HG03095 (cell line): ENCODE measurements around the gene KIF3B.

Experiments
- ATAC-seq: cut with Tn5 transposase; IDR thresholded peaks from one replicate; pipeline ENCODE4 v1.9.1; 2021; ENCODE audit warnings: moderate library complexity; ENCODE audit not compliant: unreplicated experiment

Gene KIF3B

DNA sequence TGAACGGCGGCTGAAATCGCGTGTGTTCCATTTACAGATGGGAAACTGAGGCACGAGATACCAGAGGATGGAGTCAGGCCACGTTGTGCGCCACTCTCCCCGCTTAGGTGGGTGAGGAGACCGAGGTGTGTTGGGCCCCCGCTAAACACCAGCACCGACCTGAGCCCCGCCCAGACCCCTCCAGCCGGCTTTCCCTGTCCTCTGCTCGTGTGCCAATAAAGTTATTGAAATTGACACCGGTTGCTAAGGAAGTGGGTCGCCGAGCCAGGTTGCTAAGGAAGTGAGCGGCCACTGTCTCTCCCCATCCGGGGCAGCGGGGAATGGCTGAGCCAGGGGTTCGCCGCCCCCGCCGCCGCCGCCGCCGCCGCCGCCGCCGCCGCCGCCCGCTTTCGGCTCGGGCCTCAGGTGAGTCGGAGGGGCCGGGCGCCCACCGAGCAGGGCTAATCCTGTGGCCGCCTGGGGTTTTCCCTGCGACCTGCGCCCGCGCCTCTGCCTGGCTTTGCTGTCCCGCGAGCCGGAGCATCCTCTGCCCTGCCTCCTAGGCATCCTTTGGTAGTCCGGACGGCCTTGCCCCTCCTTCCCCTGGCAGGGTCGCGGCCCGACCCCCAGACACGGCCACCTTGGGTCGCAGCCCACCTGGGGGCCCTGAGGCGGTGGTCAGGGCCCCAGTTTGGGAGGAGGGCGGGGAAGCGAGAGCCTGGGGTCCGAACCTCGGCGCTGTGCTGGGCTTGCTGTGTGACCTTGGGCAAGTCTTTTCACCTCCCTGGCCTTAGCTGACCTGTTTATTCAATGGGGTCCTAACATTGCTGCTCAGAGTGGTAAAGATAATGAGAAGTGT, at the start of gene KIF3B:
Gene KIF3B, plus strand, starts transcription at position 291 of the 838 bp plus-strand sequence. CDS start 32,127 bp downstream, outside the sequence.
- peak; percentile 73 for ATAC-seq

DNA sequence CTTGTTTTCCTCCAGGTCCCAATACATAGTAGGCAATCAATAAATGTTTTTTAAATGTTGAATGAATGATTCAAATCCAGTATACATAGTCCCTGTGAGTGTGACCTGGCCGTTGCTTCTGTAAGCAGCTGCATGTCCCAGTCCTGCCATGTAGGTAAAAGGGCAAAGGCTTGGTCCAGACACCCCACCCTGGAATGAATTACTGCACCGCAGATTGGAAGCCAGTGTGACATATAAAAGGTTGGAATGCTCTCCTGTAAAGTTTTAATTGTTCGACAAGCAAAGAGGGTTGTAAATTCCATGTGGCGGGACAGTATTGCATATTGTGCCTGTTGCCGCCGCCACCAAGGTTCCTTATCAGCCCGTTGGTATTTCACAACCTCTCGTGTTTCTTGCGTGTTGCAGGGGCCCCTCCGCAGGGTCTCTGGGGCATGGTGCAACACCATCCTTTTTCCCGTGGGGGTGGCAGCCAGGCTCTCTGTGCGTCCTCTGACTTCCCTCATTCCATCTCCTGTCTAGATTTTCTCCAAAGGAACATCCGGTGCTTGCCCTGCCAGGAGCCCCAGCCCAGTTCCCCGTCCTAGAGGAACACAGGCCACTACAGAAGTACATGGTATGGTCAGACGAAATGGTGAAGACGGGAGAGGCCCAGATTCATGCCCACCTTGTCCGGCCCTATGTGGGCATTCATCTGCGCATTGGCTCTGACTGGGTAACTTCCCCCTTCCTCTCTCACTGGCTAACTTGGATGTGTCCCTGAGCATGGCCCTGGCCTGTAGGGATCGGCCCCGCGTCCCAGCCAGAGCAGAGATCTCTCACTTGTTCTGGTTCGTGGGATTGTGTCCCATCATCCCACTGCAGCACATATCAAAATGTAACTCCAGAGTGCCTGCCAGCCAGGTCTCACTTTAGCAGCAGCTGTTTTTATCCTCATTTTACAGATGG, 49.4 kb upstream of the KIF3B start:
- no peak for ATAC-seq

DNA sequence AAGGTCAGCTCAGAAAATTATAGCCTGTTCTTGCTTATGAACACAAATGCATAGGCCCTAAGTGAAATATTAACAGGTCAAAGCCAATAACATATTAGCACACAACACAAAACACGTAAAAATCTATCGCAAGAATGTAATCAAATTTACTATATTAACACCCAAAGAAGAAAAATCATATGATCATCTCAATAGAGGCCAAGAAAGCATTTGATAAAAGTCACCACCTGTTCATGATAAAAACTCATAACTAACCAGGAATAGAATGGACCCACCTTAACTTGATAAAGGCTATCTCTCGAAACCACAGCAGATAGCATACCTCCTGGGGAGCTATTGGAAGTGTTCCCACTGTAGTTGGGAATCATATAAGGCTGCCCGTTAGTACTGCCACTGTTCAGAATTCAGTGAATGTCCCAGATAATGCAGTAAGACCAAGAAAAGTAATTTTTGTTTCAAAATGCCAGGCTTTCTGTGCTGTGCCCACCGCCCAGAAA, 48.2 kb upstream of the KIF3B start:
- no peak for ATAC-seq

DNA sequence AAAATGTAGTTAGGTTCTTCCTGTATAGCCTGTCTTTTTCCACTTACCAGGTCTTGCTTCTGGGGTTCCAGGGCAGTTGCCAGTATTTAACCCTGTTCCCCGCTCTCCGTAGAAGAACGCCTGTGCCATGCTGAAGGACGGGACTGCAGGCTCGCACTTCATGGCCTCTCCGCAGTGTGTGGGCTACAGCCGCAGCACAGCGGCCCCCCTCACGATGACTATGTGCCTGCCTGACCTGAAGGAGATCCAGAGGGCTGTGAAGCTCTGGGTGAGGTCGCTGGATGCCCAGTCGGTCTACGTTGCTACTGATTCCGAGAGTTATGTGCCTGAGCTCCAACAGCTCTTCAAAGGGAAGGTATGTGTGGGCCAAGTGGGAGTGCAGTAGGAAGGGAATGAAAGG, 46.7 kb upstream of the KIF3B start:
- ATAC-seq, result no peak

DNA sequence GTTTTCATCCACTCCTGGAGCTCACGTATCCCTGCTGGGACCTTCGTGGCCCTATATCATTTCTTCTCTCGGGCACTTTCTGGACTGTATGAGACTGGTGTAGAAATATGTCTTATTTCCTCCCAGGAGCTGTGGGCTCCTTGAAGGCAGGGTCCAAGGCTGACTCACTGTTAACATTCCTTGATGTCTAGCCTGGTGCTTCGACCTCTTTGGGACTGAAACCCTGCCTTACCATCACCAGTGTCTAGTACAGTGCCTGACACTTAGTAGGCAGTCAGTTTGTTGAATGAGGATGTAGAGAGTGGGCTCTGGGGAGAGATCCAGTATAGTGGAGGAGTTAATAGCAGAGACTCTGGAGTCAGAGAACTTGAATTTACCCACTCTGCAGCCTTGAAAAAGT, 46.2 kb upstream of the KIF3B start:
- no peak for ATAC-seq

DNA sequence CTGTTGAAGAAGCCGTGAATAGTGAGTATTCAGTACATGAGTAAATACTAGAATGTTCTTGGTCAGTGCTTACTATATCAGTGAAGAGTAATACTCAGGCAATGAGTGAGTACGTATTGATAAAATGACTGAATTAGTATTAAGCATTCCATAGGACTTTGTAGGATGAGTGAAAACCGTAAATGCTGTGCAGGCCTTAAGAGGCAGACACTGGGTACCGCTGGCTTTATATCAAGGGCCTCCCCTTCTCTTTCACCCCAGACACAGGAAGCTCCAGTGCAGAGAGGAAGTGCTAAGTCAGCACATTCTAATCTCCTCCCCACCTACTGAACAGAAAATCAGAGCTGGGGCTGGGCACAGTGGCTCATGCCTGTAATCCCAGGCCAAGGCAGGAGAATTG, 45.6 kb upstream of the KIF3B start:
- no peak for ATAC-seq

DNA sequence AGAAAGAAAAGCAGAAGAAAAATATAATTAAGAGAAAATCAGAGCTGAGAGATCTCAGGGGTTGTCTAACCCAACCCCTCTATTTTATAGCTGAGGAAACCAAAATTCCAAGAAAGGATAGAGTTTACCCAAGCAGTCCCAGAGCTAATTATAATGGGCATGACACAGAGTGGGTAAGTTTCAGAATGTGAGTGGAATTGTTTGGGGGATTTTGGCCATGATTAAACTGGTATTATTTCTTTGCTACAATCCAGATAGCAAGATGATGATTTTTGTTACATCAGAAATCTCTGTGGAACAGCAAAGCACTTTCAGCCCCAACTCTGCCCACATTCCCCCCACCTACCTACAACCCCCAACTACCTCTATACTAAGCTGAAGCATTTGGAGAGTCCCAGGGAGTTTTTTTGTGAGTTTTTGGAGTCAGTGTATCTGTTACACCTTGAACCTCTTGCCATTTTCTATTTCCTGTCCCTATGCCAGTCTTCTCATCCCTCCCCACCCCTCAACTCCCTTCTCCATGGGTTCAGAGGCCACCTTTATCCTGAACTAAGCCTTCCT, 45.0 kb upstream of the KIF3B start:
- ATAC-seq, result no peak

DNA sequence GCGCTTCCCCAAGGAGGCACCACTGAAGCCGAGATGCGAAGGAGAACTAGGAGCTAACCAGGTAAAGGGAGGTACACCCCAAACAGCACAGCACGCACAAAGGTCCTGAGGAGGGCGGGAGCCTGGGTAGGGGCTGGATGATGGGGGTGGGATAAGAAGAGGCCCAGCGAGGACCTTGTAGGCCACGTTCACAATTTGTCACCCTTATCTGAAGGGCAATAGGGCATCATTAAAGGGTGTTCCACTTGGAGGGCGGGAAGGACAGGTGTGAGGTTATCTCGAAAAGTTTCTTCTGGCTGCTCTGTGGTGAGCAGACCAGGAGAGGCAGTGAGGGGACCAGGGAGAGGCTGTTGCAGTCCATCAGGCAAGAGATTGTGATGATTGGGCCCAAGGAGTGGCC, 44.2 kb upstream of the KIF3B start:
- ATAC-seq, result no peak

DNA sequence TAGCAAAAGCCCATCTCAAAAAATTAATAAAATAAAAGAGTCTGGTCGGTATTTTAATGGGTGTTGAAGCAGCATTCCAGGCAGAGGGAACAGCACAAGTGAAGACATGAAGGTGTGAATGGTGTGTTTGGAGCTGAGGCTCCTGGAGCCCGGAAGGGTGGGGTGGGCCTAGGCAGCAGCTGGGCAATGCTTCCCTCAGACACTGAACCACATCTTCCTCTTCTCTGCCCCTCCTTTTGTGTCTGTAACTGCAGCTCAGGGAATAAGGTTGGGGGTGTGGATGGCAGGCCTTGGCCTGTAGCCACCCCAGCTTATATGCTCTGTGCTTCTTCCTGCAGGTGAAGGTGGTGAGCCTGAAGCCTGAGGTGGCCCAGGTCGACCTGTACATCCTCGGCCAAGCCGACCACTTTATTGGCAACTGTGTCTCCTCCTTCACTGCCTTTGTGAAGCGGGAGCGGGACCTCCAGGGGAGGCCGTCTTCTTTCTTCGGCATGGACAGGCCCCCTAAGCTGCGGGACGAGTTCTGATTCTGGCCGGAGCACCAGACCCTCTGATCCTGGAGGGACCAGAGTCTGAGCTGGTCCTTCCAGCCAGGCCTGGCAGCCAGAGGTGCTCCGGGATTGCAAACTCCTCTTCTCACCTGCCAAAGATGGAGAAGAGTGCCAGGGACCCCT, 43.2 kb upstream of the KIF3B start:
- no peak for ATAC-seq

DNA sequence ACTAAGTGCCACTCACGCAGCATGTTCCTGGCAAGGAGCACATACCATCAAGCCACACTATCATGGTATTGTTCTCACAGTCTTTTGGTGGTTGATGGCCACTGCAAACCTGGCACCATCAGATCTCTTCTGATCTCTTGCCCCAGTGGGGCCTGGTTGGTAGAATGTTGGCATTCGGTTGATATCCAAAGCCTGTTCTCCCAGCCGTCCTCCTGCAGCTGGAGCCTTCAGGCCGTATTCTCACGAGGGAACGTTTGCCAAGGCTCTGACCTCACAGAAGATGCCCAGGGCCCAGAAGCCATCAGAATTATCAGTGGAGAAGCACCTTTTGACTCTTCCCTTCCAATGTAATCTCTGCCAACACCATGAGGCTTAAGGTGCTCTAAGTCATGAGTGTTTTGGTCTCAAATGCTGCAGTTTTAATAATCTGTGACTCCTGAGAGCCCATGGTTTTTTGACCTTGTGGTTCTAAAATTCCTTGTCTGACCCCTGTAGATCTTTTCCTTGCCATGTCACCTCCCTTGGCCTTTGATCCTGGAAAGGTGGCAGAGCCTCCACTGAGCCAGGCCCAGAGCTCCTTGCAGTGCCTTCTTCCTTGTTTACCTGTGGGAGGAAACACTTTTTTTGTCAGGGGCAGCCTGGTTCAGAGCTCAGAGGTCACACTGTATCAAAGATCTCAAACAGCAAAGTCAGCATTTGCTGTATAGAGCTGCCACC, 42.0 kb upstream of the KIF3B start:
- ATAC-seq, result no peak

DNA sequence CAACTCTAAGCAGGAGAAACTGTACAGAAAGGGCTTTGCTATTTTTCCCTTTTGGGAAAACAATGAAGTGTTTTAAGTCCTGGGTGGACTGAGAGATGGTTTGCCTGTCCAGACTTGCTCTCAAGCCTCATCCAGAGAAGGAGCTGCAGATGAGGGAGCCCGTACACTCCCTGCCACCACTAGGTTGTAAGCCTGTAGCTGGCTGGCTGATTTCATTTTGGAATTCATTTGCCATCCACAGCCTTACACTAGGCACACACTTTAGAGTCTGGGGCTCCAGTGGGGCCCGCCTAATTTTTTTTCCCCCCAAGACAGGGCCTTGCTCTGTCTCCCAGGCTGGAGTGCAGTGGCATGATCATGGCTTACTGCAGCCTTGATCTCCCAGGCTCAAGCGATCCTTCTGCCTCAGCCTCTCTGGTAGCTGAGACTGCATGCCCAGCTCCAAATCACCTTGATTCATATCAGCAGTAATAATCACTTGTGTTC, 41.4 kb upstream of the KIF3B start:
- ATAC-seq, result no peak

DNA sequence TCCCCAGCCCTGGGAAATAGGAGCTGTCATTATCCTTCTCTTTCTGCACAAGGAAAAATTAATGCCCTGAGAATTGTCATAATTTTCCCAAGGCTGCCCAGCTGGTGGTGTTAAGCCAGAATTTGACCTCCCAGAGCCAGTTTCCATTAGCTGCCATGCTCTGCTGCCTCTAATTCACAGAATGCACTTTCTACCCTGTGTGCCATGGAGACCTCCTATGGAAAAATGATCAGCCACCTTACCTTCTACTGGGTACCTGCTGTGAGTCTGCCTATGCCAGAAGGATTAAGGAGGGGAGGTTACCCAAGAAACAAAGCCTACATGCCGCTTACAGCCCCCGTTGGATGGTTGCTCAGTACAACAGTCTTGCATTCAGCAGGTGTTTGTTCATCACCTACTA, 40.6 kb upstream of the KIF3B start:
- no peak for ATAC-seq

DNA sequence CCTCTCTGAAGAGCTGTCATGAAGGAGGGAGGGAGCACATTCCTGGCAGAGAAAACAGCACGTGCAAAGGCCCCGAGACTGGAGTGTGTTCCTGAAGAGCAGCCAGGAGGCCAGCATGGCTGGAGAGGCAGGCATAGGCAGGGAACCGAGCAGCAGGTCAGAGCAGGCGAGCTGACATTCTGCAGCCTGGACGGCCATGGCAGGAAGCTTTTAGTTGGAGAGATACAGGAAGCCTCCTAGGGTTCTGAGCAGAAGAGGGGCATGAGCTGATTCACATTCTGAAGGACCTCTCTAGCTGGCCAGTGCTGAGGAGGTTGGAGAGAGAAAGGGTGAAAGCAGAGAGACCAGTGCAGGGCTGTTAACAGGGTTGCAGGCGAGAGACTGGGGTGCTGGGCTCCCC, 40.0 kb upstream of the KIF3B start:
- ATAC-seq, result no peak

DNA sequence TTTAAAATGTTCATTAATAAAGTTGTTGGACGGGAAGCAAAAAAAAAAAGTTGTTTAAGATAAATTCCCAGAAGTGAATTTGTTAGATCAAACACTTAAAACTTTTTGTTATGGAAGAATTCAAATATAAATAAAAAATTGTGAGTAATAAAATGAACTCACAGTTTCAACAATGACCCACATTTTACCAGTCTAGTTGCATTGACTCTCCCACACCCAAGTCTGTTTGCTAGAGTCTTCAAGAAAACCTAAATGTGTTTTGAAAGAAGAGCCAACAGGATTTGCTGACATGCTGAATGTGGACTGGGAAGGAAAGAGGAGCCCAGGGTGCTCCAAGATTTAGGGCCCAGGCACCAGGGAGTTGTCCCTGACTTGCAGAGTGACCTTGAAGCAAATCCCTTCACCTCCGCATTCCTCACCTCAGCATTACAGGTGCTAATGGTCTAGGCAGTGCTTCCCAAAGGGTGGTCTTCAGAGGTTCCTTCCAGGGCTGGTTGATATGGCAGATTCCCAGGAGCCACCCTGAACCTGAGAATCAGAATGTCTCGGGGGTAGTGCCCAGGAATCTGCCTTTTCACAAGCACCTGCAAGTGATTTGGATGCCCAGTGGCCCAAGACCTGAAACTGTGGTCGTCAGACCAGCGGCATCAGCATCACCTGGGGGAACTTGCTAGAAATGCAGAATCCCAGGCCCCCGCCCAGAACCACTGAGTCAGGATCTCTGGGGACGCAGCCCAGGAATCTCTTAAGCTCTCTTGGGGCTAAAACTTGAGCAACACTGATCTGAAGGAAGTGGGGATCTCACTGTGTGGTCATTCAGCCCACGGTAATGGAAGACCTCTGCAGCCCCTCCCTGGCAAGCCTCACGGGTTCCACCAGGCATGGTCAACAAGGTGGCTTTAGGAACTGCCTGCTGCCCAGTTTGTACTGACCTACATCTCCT, 38.7 kb upstream of the KIF3B start:
- no peak for ATAC-seq

DNA sequence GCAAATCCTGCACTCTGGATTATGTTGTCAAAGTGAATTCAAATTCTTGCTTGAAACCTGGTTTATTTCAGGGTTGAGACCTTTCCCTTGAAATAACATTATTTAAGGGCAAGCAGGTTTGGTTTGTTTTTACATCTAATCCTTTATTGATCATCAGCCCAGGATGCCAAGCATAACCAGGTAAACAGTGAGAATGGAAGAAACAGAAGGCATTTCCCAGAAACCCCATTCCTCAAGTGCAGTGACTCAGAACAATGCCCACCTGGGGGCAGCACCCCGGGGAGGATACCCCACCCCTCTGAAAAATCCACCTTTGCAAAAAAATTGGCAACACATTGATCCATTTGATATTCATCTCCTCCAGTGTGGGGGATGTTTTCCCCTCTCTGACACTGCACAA, 37.2 kb upstream of the KIF3B start:
- ATAC-seq, result no peak

DNA sequence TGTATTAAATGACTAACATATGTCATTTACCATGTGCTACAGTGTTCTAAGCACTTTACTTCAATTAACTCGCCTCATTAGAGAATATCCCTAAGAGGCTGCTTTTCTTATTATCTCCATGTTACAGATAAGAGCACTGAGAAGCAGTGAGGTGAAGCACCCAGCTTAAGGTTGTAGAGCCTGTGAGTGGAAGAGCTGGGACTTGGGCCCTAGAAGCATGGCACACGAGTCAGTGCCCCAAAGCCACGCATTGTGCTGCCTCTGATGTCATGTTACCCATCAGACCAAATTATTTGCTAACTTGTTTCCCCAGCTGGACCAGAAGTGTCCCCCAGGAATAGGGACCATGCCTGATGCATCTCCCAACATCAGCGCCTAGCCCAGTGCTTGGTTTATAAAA, 35.6 kb upstream of the KIF3B start:
- ATAC-seq, result no peak

DNA sequence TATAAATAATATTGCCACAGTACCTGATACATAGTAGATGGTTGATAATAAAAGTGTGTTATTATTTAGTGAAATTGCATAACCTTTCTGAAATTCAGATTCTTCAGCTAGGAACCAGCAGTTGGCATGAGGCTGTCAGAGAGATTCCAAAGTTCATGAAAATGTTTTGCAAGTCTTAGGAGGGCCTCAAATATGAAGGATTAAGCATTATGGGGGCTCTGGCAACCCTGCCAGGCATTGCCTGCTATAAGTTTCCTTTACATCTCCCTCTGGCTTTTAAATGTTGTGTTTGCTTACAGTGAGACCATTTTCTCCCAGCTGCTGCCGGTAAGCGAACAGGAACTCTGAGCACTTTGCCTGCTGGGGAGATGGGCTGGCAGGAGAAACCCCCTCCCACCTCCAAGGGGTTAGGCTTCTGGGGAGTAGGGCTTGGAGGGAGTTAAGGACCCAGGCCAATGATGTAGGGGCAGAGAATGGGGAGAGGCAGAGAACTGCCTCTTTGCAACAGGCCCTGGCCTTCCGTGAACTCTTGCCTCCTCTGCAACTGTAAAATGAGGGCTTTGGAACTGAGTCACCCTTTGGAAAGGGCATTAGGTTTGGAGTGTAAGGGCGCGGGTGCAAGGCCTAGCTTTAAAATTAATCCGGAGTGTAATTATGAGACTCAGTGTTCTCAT, 33.2 kb upstream of the KIF3B start:
- ATAC-seq, result no peak

DNA sequence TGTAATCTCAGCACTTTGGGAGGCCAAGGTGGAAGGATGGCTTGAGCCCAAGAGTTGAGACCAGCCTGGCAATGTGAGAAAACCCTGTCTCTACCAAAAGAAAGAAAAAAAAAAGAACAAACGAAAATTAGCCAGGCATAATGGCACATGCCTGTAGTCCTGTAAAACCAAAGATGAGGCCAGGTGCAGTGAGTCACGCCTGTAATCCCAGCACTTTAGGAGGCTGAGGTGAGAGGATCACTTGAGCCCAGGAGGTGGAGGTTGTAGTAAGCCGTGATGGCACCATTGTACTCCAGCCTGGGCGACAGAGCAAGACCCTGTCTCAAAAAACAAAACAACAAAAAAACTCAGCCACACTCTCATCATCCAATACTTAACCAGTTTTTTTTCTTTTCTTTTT, 32.5 kb upstream of the KIF3B start:
- no peak for ATAC-seq
